Duodenal mucosa (tissue), 2 donors: Measurements from ENCODE around the gene HLA-DPB1.
A peak's percentile ranks its signal among the peaks of the same experiment; 100 is the strongest.
"Not testable (repeated sequence)": the region's sequence is repeated elsewhere in the genome, so short reads cannot be mapped to it uniquely, and the experiment has no call there.

ENCODE experiments used
- H3K27ac ChIP-seq: one replicate; pipeline ENCODE4 v1.7.0; 2013; ENCODE audit warnings: low read depth, low read length
- H3K27me3 ChIP-seq, 2 donors: one replicate each; pipeline ENCODE4 v1.7.0; 2013; ENCODE audit warnings: low read length in 2 of 2, control low read depth in 1 of 2; ENCODE audit not compliant: insufficient read depth in 2 of 2, control insufficient read depth in 1 of 2
- H3K36me3 ChIP-seq, 2 donors: one replicate each; pipeline ENCODE4 v1.7.0; 2013; ENCODE audit warnings: low read length in 2 of 2, control low read depth in 1 of 2; ENCODE audit not compliant: insufficient read depth in 2 of 2, control insufficient read depth in 1 of 2
- H3K4me1 ChIP-seq, 2 donors: one replicate each; pipeline ENCODE4 v1.7.0; 2013; ENCODE audit warnings: low read length in 2 of 2, control low read depth in 1 of 2; ENCODE audit not compliant: insufficient read depth in 2 of 2, control insufficient read depth in 1 of 2
- H3K4me3 ChIP-seq, 2 donors: one replicate each; pipeline ENCODE4 v1.7.0; 2013; ENCODE audit warnings: low read length in 2 of 2, low read depth in 1 of 2
- H3K9ac ChIP-seq, 2 donors: one replicate each; pipeline ENCODE4 v1.7.0; 2013; ENCODE audit warnings: low read length in 2 of 2, low read depth in 1 of 2
- H3K9me3 ChIP-seq, 2 donors: one replicate each; pipeline ENCODE4 v1.7.0; 2013; ENCODE audit warnings: low read length in 2 of 2, control low read depth in 1 of 2; ENCODE audit not compliant: control insufficient read depth in 1 of 2

HLA-DPB1 gene

GRCh38 chr6:33052627-33053026, 23.2 kb upstream of the HLA-DPB1 start:
- Histone ChIP-seq H3K27ac (no peak overlapping the region), H3K27me3 (peaks cover 0 to 3% of the 10 kb centered on the region in 2 donors), H3K9me3 (no peaks in the 10 kb centered on the region), H3K36me3 (no peaks in the 10 kb centered on the region), H3K9ac (no peak overlapping the region), H3K4me3 (no peak overlapping the region), H3K4me1 (no peaks in the 10 kb centered on the region)

GRCh38 chr6:33053230-33053629, 22.6 kb upstream of the HLA-DPB1 start:
- Histone ChIP-seq H3K9ac (no peak overlapping the region), H3K4me1 (no peaks in the 10 kb centered on the region)

GRCh38 chr6:33057222-33058150, 18.3 kb upstream of the HLA-DPB1 start:
- H3K9me3 ChIP-seq, result no peaks in the 10 kb centered on the region
- H3K36me3 ChIP-seq, result no peaks in the 10 kb centered on the region
- H3K4me3 ChIP-seq, result no peak overlapping the region
- no peak overlapping the region for H3K27ac ChIP-seq
- H3K9ac ChIP-seq, result no peak overlapping the region
- H3K4me1 ChIP-seq, result no peaks in the 10 kb centered on the region
- H3K27me3 ChIP-seq, result no peaks in the 10 kb centered on the region

More at GRCh38 chr6:33053230-33053629, 22.6 kb upstream of the HLA-DPB1 start:
- Histone ChIP-seq H3K27me3 (peaks cover 0 to 3% of the 10 kb centered on the region in 2 donors), H3K9me3 (no peaks in the 10 kb centered on the region), H3K4me3 (no peak overlapping the region), H3K36me3 (no peaks in the 10 kb centered on the region), H3K27ac (no peak overlapping the region)

- Histone ChIP-seq H3K27me3 (no peaks in the 10 kb centered on the region), H3K9me3 (no peaks in the 10 kb centered on the region), H3K4me1 (no peaks in the 10 kb centered on the region), H3K36me3 (no peaks in the 10 kb centered on the region), H3K27ac (no peak overlapping the region), H3K4me3 (no peak overlapping the region), H3K9ac (no peak overlapping the region)
These were observed 13.8 kb upstream of the HLA-DPB1 start for GRCh38 chr6:33061987-33062386.

GRCh38 chr6:33063435-33063834, 12.4 kb upstream of the HLA-DPB1 start:
- not testable (repeated sequence) for H3K9me3 ChIP-seq, H3K9ac ChIP-seq, H3K27ac ChIP-seq, H3K36me3 ChIP-seq, H3K27me3 ChIP-seq, H3K4me1 ChIP-seq, H3K4me3 ChIP-seq

GRCh38 chr6:33064723-33065122, 11.1 kb upstream of the HLA-DPB1 start:
- H3K4me3 ChIP-seq, result no peak overlapping the region
- no peak overlapping the region for H3K27ac ChIP-seq
- peaks cover 0 to 11% of the 10 kb centered on the region in 2 donors for H3K36me3 ChIP-seq
- no peaks in the 10 kb centered on the region for H3K4me1 ChIP-seq
- H3K9ac ChIP-seq, result no peak overlapping the region
- no peaks in the 10 kb centered on the region for H3K9me3 ChIP-seq
- no peaks in the 10 kb centered on the region for H3K27me3 ChIP-seq

- H3K9me3 ChIP-seq, result no peaks in the 10 kb centered on the region
- no peak overlapping the region for H3K9ac ChIP-seq
- peaks cover 0 to 11% of the 10 kb centered on the region in 2 donors for H3K36me3 ChIP-seq
These were observed 10.5 kb upstream of the HLA-DPB1 start for GRCh38 chr6:33065312-33065711.

GRCh38 chr6:33066917-33067521, 8.8 kb upstream of the HLA-DPB1 start:
- no peak overlapping the region for H3K4me3 ChIP-seq
- no peak overlapping the region for H3K9ac ChIP-seq
- H3K27ac ChIP-seq, result no peak overlapping the region
- no peaks in the 10 kb centered on the region for H3K9me3 ChIP-seq
- no peaks in the 10 kb centered on the region for H3K27me3 ChIP-seq
- peaks cover 0 to 11% of the 10 kb centered on the region in 2 donors for H3K36me3 ChIP-seq
- no peaks in the 10 kb centered on the region for H3K4me1 ChIP-seq

More at GRCh38 chr6:33065312-33065711, 10.5 kb upstream of the HLA-DPB1 start:
- Histone ChIP-seq H3K27me3 (no peaks in the 10 kb centered on the region), H3K27ac (no peak overlapping the region), H3K4me3 (no peak overlapping the region), H3K4me1 (no peaks in the 10 kb centered on the region)

GRCh38 chr6:33069021-33069738, 6.6 kb upstream of the HLA-DPB1 start:
- no peak overlapping the region for H3K27ac ChIP-seq
- peaks cover 0 to 4% of the 10 kb centered on the region in 2 donors for H3K4me1 ChIP-seq
- no peaks in the 10 kb centered on the region for H3K9me3 ChIP-seq
- no peak overlapping the region for H3K9ac ChIP-seq
- no peaks in the 10 kb centered on the region for H3K27me3 ChIP-seq
- peaks cover 0 to 11% of the 10 kb centered on the region in 2 donors for H3K36me3 ChIP-seq
- H3K4me3 ChIP-seq, result no peak overlapping the region

- Histone ChIP-seq H3K4me1 (peaks cover 0 to 9% of the 10 kb centered on the region in 2 donors), H3K36me3 (peaks cover 0 to 11% of the 10 kb centered on the region in 2 donors), H3K27ac (no peak overlapping the region), H3K27me3 (no peaks in the 10 kb centered on the region), H3K9me3 (no peaks in the 10 kb centered on the region), H3K4me3 (peak overlapping the region in 1 of 2 donors; percentile 71), H3K9ac (no peak overlapping the region)
These were observed 4.9 kb upstream of the HLA-DPB1 start for GRCh38 chr6:33070909-33071308.
